ENCODE measurements around the gene CAMKMT.
"Not testable (repeated sequence)": the region's sequence is repeated elsewhere in the genome, so short reads cannot be mapped to it uniquely, and the experiment has no call there.

CAMKMT gene

DNA sequence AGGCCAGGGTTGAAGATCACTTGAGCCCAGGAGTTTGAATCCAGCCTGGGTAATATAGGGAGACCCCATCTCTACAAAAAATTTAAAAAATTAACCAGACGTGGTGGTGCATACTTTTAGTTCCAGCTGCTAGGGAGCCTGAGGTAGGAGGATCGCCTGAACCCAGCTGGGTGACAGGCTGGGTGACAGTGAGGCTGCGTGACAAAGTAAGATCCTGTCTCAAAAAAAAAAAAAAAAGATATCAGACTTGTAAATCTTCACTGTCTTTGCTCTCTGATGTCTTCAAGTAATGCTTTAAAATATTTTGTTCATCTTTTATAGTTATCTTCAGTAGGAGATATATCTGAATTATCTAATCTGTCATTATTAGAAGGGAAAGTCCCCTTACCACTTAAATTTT, 10.5 kb downstream of the CAMKMT start:
- DNase-seq (ENCODE audit: insufficient read length, low spot score), result no peak
- FAIRE-seq, result no peak
- TF ChIP-seq CTCF (IDR thresholded peaks at IDR 0.05; ENCODE audit: insufficient read depth, missing control alignments), result no peak

GRCh38 chr2:44377486-44377885, 15.7 kb downstream of the CAMKMT start:
- no peak for FAIRE-seq
- no peak for TF ChIP-seq CTCF (IDR thresholded peaks at IDR 0.05; ENCODE audit: insufficient read depth, missing control alignments)
- no peak for DNase-seq (ENCODE audit: insufficient read length, low spot score)

DNA sequence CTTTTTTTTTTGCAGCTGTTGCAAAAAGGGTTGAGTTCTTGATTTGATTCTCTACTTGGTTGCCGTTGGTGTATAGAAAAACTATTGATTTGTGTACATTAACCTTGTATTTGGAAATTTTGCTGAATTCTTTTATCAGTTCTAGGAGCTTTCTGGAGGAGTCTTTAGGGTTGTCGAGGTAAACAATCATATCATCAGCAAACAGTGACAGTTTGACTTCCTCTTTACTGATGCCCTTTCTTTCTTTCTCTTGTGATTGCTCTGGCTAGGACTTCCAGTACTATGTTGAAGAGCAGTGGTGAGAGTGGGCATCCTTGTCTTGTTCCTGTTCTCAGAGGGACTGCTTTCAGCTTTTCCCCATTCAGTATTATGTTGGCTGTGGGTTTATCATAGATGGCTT, 23.5 kb downstream of the CAMKMT start:
- DNase-seq (ENCODE audit: insufficient read length, low spot score); FAIRE-seq: not testable (repeated sequence)

DNA sequence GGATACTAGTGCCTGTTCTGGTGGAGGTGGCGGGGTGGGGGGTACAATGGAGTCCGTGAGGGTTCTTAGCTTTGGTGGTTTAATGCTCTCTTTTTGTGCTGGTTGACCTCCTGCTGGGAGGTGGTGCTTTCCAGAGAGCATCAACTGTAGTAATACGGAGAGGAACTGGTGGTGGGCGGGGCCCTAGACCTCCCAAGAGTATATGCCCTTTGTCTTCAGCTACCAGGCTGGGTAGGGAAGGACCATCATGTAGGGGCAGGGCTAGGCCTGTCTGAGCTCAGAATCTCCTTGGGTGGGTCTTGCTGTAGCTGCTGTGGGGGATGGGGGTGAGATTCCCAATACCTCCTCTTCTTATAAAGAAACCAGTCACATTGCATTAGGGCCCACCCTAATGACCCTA, 27.1 kb downstream of the CAMKMT start:
- FAIRE-seq (no peak), DNase-seq (ENCODE audit: insufficient read length, low spot score) (no peak)
- no peak for TF ChIP-seq CTCF (IDR thresholded peaks at IDR 0.05; ENCODE audit: insufficient read depth, missing control alignments)

DNA sequence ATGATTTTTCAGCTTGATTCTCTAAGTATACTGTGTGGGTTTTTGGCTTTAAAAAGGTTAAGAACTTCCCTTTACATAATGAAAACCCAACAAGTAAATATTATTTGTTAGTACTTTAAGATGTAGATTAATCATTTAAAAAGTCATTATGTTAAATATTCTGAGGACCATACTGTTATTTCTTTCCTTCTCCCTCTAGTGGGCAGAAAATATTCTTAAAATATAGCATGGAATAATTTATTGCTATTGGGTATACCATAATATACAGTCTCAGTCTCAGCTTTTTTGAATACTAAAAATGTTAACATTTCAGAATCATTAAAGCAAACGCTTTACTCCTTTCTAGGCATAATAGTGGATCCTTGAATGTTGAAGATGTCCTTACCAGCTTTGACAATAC, 28.1 kb downstream of the CAMKMT start:
- TF ChIP-seq CTCF (IDR thresholded peaks at IDR 0.05; ENCODE audit: insufficient read depth, missing control alignments), result peak; percentile 24
- DNase-seq (ENCODE audit: insufficient read length, low spot score) (no peak), FAIRE-seq (no peak)

DNA sequence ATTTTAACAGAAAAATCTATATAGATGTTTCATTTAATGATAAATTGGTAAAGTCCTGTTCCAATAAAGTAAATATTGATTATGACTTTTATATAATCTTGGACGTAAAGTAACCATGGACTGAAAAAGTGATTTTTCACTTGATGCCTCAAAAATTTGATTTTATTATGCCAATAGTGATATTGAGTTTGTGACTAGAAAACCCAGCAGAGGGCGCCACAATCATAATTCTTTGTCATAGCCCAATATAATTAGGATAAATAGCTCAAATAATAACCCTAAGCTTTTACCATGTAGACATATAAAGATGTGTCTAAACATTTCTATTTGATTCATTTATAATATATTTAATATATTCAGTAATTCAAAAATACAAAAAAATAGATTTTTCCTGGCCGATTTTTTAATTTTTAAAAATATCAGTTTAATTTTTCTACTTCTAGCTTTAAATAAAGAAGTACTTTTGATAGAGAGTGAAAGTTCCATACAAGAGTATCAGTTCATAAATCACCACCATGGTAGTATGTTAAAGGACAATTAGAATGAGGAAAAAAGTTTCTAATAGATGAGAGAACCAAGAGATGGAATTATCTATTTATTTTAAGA, 30.7 kb downstream of the CAMKMT start:
- FAIRE-seq, result peak; percentile 32
- DNase-seq (ENCODE audit: insufficient read length, low spot score), result no peak
- TF ChIP-seq CTCF (IDR thresholded peaks at IDR 0.05; ENCODE audit: insufficient read depth, missing control alignments), result peak; percentile 70

DNA sequence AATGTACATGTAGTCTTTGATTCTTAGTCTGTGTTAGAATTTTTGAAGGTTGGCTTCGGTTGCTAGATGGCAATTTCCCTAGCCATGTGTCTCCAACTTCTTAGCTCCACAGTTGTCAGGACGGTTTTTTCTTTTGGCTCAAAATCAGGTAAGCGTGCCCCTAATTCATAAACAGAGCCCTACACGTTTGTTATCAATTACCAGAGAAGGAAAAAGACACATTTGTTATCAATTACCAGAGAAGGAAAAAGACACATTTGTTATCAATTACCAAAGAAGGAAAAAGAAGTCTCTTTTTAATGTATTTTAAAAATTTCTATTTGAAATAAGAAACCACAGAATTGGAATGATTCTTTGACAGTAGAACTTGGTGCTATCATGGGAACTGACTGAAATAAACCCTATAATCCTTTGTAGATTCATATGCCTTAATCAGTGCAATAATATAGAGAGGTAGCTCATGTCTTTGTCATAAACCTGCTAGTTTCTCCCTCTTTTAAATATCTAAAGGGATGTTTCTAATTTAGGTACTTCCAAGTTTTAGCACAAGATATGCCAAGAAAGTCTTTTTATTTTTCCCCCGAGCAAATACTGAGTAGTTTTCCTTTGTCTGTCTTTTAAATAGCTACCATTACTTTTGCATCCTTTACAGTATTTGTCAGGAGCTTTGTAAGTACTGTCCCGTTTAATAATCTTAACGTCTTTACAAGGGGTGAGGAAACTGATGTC, 35.9 kb downstream of the CAMKMT start:
- FAIRE-seq (no peak), DNase-seq (ENCODE audit: insufficient read length, low spot score) (no peak)
- TF ChIP-seq CTCF (IDR thresholded peaks at IDR 0.05; ENCODE audit: insufficient read depth, missing control alignments), result no peak

Measured in D721Med (cell line).